ENCODE results near the gene SMYD5.

The SMYD5 gene

GRCh38 chr2:73228631-73229030, 14.6 kb downstream of the SMYD5 start:
- H2AFZ ChIP-seq (ENCODE audit: insufficient read depth, low read length, poor library complexity), result no peak overlapping the region
- no peak overlapping the region for H4K91ac ChIP-seq (ENCODE audit: low read depth, low read length)
- H2BK12ac ChIP-seq (ENCODE audit: low read length), result no peak overlapping the region
- H3K9ac ChIP-seq (ENCODE audit: low read length), result no peak overlapping the region
- H3K4me2 ChIP-seq (ENCODE audit: low read length), result no peak overlapping the region
- H4K8ac ChIP-seq (ENCODE audit: low read depth, low read length), result no peak overlapping the region
- no peak overlapping the region for H3K14ac ChIP-seq (ENCODE audit: low read length)
- H3K27ac ChIP-seq (ENCODE audit: low read depth, low read length), result no peak overlapping the region
- peaks cover 5% of the 10 kb centered on the region for H3K79me1 ChIP-seq (ENCODE audit: low read length)
- H3K23ac ChIP-seq (ENCODE audit: low read length), result no peak overlapping the region
- no peak overlapping the region for H3K4me3 ChIP-seq (ENCODE audit: low read depth, low read length)
- no CpG with 5 or more reads among the region's 14 CpGs for WGBS (ENCODE audit: extremely low coverage, insufficient coverage, insufficient read length)
- no peak for DNase-seq
- H3K18ac ChIP-seq (ENCODE audit: low read length), result no peak overlapping the region
- H3K79me2 ChIP-seq (ENCODE audit: control insufficient read depth, insufficient read depth, low read length, poor library complexity), result no peaks in the 10 kb centered on the region
- peaks cover 3% of the 10 kb centered on the region for H3K9me3 ChIP-seq (ENCODE audit: insufficient read depth, low read depth, low read length)
- H2AK5ac ChIP-seq (ENCODE audit: low read length), result no peak overlapping the region
- H4K12ac ChIP-seq (ENCODE audit: low read depth, low read length), result no peak overlapping the region
- H3K36me3 ChIP-seq (ENCODE audit: control insufficient read depth in 1 of 2, insufficient read depth in 2 of 2, low read length in 2 of 2), result peaks cover 24 to 45% of the 10 kb centered on the region in 2 experiments
- H2BK5ac ChIP-seq (ENCODE audit: low read depth, low read length, poor library complexity), result no peak overlapping the region
- H2BK120ac ChIP-seq (ENCODE audit: insufficient read depth, low read length, poor library complexity), result no peak overlapping the region
- no peak overlapping the region for H3K4ac ChIP-seq (ENCODE audit: low read depth, low read length)
- no peaks in the 10 kb centered on the region for H3K27me3 ChIP-seq (ENCODE audit: insufficient read depth, low read length)
- peaks cover 3 to 4% of the 10 kb centered on the region in 2 experiments for H3K4me1 ChIP-seq (ENCODE audit: control insufficient read depth in 1 of 2, insufficient read depth in 2 of 2, low read length in 2 of 2)

DNA sequence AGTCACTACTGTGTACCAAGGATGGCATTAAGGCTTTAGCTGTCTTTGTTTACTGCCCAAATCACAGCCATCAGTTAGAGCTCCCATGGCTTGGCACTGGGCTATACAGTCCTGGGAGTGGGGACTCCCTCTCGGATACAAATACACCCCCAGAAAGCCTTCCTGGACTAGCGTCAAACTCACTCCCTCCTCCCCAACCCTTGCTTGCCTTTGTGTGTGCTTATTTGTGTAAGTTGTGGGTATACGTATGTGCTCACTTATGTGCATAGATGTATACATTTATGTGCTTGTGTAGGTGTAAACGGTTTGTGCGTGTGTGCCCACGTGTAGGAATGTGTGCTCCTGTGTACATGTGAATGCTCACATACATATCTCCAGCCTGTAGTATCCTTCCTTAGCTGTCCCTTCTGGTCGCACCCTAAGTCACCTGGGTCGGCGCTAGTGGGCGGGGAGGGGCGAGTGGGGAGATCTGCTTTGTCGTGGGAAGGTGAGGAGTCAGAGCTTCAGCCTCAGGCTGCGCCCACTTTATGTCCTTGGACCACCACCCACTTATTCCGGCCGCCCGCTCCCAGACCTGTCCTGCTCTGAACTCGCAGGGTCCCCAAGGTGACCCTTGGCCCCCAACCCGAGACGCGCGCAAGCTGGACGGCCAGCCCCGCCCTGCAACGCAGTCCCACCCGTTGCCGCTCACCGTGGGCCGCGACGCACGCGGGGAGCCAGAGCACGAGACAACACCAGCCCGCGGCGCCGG, 18.5 kb downstream of the SMYD5 start:
- Histone ChIP-seq H3K23ac (ENCODE audit: low read length) (no peak overlapping the region), H2BK120ac (ENCODE audit: insufficient read depth, low read length, poor library complexity) (no peak overlapping the region), H4K91ac (ENCODE audit: low read depth, low read length) (no peak overlapping the region), H2AK5ac (ENCODE audit: low read length) (no peak overlapping the region), H2BK5ac (ENCODE audit: low read depth, low read length, poor library complexity) (no peak overlapping the region), H3K14ac (ENCODE audit: low read length) (peak overlapping the region; percentile 13), H3K4me2 (ENCODE audit: low read length) (peak overlapping the region; percentile 77), H4K12ac (ENCODE audit: low read depth, low read length) (no peak overlapping the region), H3K36me3 (ENCODE audit: control insufficient read depth in 1 of 2, insufficient read depth in 2 of 2, low read length in 2 of 2) (peaks cover 2 to 15% of the 10 kb centered on the region in 2 experiments), H3K4ac (ENCODE audit: low read depth, low read length) (no peak overlapping the region), H3K9ac (ENCODE audit: low read length) (peak overlapping the region; percentile 70), H3K79me2 (ENCODE audit: control insufficient read depth, insufficient read depth, low read length, poor library complexity) (peaks cover 22% of the 10 kb centered on the region), H2AFZ (ENCODE audit: insufficient read depth, low read length, poor library complexity) (peak overlapping the region; percentile 75), H3K4me1 (ENCODE audit: control insufficient read depth in 1 of 2, insufficient read depth in 2 of 2, low read length in 2 of 2) (peaks cover 11 to 12% of the 10 kb centered on the region in 2 experiments), H4K8ac (ENCODE audit: low read depth, low read length) (peak overlapping the region; percentile 41), H3K4me3 (ENCODE audit: low read depth, low read length) (peak overlapping the region; percentile 91), H2BK12ac (ENCODE audit: low read length) (no peak overlapping the region), H3K27ac (ENCODE audit: low read depth, low read length) (no peak overlapping the region), H3K27me3 (ENCODE audit: insufficient read depth, low read length) (no peaks in the 10 kb centered on the region), H3K18ac (ENCODE audit: low read length) (peak overlapping the region; percentile 56), H3K79me1 (ENCODE audit: low read length) (peaks cover 13% of the 10 kb centered on the region), H3K9me3 (ENCODE audit: insufficient read depth, low read depth, low read length) (no peaks in the 10 kb centered on the region)
- peak in 1 of 2 donors; percentile 14 for DNase-seq
- no CpG with 5 or more reads among the region's 37 CpGs for WGBS (ENCODE audit: extremely low coverage, insufficient coverage, insufficient read length)

DNA sequence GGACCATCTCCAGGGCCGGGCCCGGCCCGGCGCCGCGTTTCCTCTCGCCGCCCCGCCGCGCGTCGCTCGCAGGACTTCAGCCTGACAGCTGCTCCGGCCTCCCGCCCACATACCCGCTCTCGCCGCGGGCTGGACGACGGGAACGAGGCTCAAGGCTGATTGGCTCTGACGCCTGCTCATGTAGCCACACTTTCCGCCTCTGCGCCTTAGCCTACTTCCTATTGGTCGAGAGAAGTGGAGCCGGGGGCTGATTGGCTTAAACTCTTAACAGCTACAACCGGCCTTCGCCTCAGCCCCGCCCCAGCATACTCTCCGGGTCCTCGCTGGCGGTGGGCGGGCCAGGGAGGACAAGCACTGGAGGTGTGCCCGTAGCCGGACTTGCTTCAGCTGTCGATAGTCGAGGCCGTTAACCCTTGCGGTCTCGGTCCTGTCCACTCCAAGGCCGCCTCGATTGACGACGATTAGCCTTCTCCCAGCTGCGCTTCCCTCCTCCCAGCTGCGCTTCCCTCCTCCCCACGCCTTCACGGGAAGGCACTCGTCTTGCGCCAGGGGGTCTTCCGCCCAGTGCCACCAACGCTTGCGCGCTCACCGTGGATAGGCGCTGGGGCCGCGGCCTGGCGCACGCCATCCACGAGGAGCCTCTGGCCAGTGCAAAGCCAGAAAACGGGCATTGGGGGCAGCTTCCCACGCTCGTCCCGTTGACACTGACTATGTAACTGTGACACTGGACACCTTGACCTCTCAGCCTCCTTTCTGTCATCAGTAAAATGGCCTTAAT, 19.3 kb downstream of the SMYD5 start, which contains the start of gene PRADC1:
Gene PRADC1 (minus strand): TSS at position 86 of the 778 bp plus-strand sequence. CDS start 79 bp downstream, at position 7.
- H3K4me1 ChIP-seq (ENCODE audit: control insufficient read depth in 1 of 2, insufficient read depth in 2 of 2, low read length in 2 of 2), result peaks cover 11 to 12% of the 10 kb centered on the region in 2 experiments
- peak within 1 kb of the TSS; percentile 79 for H4K91ac ChIP-seq (ENCODE audit: low read depth, low read length)
- peaks cover 24% of the 10 kb centered on the region for H3K79me2 ChIP-seq (ENCODE audit: control insufficient read depth, insufficient read depth, low read length, poor library complexity)
- peaks cover 13% of the 10 kb centered on the region for H3K79me1 ChIP-seq (ENCODE audit: low read length)
- peak within 1 kb of the TSS; percentile 91 for H3K4me3 ChIP-seq (ENCODE audit: low read depth, low read length)
- peak within 1 kb of the TSS; percentile 74 for H3K27ac ChIP-seq (ENCODE audit: low read depth, low read length)
- H3K23ac ChIP-seq (ENCODE audit: low read length), result no peak within 1 kb of the TSS
- peak within 1 kb of the TSS; percentile 25 for H3K14ac ChIP-seq (ENCODE audit: low read length)
- H2AK5ac ChIP-seq (ENCODE audit: low read length), result peak within 1 kb of the TSS; percentile 20
- no peak within 1 kb of the TSS for H2BK12ac ChIP-seq (ENCODE audit: low read length)
- H2BK120ac ChIP-seq (ENCODE audit: insufficient read depth, low read length, poor library complexity), result peak within 1 kb of the TSS; percentile 10
- WGBS (ENCODE audit: extremely low coverage, insufficient coverage, insufficient read length), result no CpG with 5 or more reads among the region's 67 CpGs
- H3K27me3 ChIP-seq (ENCODE audit: insufficient read depth, low read length), result no peaks in the 10 kb centered on the region
- peak within 1 kb of the TSS; percentile 94 for H2AFZ ChIP-seq (ENCODE audit: insufficient read depth, low read length, poor library complexity)
- H3K4ac ChIP-seq (ENCODE audit: low read depth, low read length), result peak within 1 kb of the TSS; percentile 35
- peaks cover 0 to 10% of the 10 kb centered on the region in 2 experiments for H3K36me3 ChIP-seq (ENCODE audit: control insufficient read depth in 1 of 2, insufficient read depth in 2 of 2, low read length in 2 of 2)
- H3K4me2 ChIP-seq (ENCODE audit: low read length), result peak within 1 kb of the TSS; percentile 92
- H2BK5ac ChIP-seq (ENCODE audit: low read depth, low read length, poor library complexity), result peak within 1 kb of the TSS; percentile 0
- H3K18ac ChIP-seq (ENCODE audit: low read length), result peak within 1 kb of the TSS; percentile 56
- H3K9ac ChIP-seq (ENCODE audit: low read length), result peak within 1 kb of the TSS; percentile 70
- DNase-seq, result peak; percentile 100
- H4K12ac ChIP-seq (ENCODE audit: low read depth, low read length), result peak within 1 kb of the TSS; percentile 2
- H4K8ac ChIP-seq (ENCODE audit: low read depth, low read length), result peak within 1 kb of the TSS; percentile 87
- no peaks in the 10 kb centered on the region for H3K9me3 ChIP-seq (ENCODE audit: insufficient read depth, low read depth, low read length)

DNA sequence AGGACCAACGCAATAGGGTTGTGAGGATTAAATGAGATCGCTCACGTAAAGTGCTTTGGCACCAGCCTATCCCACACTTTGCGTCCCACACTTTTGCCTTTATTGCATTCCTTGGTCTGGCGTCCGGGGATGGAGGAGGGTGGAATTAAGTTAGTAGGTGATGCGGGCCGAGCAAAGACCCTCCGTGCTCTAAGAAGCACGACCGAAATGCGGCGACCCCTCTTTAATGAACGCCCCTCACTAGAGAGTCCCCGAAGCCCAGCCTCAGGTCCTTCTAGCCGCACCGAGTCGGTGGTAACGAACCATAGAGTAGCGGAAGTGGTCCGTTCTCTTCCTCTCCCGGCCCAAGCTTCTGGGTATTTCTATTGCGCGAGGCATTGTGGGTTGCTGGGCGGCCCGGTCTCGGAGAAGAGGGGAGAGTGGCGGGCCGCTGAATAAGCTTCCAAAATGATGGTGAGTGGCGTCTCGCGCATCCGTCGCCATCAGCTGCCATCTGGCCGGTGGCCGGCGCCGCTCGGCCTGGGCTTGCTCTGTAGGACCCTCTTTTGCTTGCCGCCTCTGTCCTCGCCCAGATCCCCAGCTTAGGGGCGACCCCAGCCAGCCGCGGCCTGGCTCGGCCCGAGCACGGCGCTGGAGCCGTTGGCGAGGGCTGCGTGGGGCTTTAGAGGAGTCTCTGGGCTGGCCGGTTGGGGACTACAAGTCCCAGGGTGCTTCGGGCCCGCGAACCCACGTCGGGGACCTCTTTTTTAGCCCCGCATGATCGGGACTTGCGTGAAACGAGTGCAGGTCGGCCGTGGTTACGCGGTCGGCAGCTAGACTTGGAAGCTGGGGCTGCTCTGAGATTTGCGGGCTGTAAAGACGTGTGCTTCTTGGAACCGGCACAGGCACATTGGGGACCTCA, 20.1 kb downstream of the SMYD5 start, which contains the start of gene CCT7:
Gene CCT7 (plus strand): TSS at position 377 of the 901 bp plus-strand sequence. CDS start 71 bp downstream, at position 448.
- Histone ChIP-seq H3K36me3 (ENCODE audit: control insufficient read depth in 1 of 2, insufficient read depth in 2 of 2, low read length in 2 of 2) (peaks cover 0 to 10% of the 10 kb centered on the region in 2 experiments), H3K14ac (ENCODE audit: low read length) (peak within 1 kb of the TSS; percentile 69), H3K9ac (ENCODE audit: low read length) (peak within 1 kb of the TSS; percentile 93), H2BK12ac (ENCODE audit: low read length) (no peak within 1 kb of the TSS), H3K9me3 (ENCODE audit: insufficient read depth, low read depth, low read length) (no peaks in the 10 kb centered on the region), H3K18ac (ENCODE audit: low read length) (peak within 1 kb of the TSS; percentile 62), H3K4me3 (ENCODE audit: low read depth, low read length) (peak within 1 kb of the TSS; percentile 87), H4K8ac (ENCODE audit: low read depth, low read length) (peak within 1 kb of the TSS; percentile 92), H3K27ac (ENCODE audit: low read depth, low read length) (peak within 1 kb of the TSS; percentile 74), H2BK120ac (ENCODE audit: insufficient read depth, low read length, poor library complexity) (peak within 1 kb of the TSS; percentile 16), H3K23ac (ENCODE audit: low read length) (no peak within 1 kb of the TSS), H2BK5ac (ENCODE audit: low read depth, low read length, poor library complexity) (peak within 1 kb of the TSS; percentile 44), H3K27me3 (ENCODE audit: insufficient read depth, low read length) (no peaks in the 10 kb centered on the region), H4K91ac (ENCODE audit: low read depth, low read length) (peak within 1 kb of the TSS; percentile 82), H3K4me1 (ENCODE audit: control insufficient read depth in 1 of 2, insufficient read depth in 2 of 2, low read length in 2 of 2) (peaks cover 11 to 12% of the 10 kb centered on the region in 2 experiments), H3K79me1 (ENCODE audit: low read length) (peaks cover 13% of the 10 kb centered on the region), H4K12ac (ENCODE audit: low read depth, low read length) (peak within 1 kb of the TSS; percentile 96), H2AK5ac (ENCODE audit: low read length) (peak within 1 kb of the TSS; percentile 20), H3K79me2 (ENCODE audit: control insufficient read depth, insufficient read depth, low read length, poor library complexity) (peaks cover 24% of the 10 kb centered on the region), H2AFZ (ENCODE audit: insufficient read depth, low read length, poor library complexity) (peak within 1 kb of the TSS; percentile 94), H3K4me2 (ENCODE audit: low read length) (peak within 1 kb of the TSS; percentile 92), H3K4ac (ENCODE audit: low read depth, low read length) (peak within 1 kb of the TSS; percentile 76)
- WGBS (ENCODE audit: extremely low coverage, insufficient coverage, insufficient read length), result no CpG with 5 or more reads among the region's 69 CpGs
- DNase-seq, result peak; percentile 81 to 90

Measured in trophoblast cell (in vitro differentiated cells and primary cell).